NK-92 treated with Interleukin-12 subunit alpha and Interleukin-12 subunit beta, amount 100 ng/mL, for 24 hours (cell line): Measurements from ENCODE around the gene KLK1.
"Not testable (repeated sequence)": the region's sequence is repeated elsewhere in the genome, so short reads cannot be mapped to it uniquely, and the experiment has no call there.

Source experiments
- DNase-seq: peaks from one replicate; lab custom pipeline; 2025; lab: John Stamatoyannopoulos, UW

Gene KLK1

GRCh38 chr19:50792272-50793250 lies 31.0 kb downstream of the KLK1 start:
- DNase-seq = no peak

- no peak for DNase-seq
Observed at GRCh38 chr19:50791594-50792271, 31.9 kb downstream of the KLK1 start.

- no peak for DNase-seq
Observed at GRCh38 chr19:50790922-50791467, 32.6 kb downstream of the KLK1 start.

- no peak for DNase-seq
Observed at GRCh38 chr19:50790396-50790795, 33.2 kb downstream of the KLK1 start, which contains the start of gene ACP4. ACP4 (plus strand) TSS chr19:50790415; CDS start chr19:50790415, 0 bp downstream.

- DNase-seq = no peak
Observed at GRCh38 chr19:50785329-50785728, 38.3 kb downstream of the KLK1 start.

- DNase-seq = no peak
Observed at GRCh38 chr19:50784710-50785109, 38.9 kb downstream of the KLK1 start.

- not testable (repeated sequence) for DNase-seq
Observed at GRCh38 chr19:50783848-50784152, 39.8 kb downstream of the KLK1 start.

- DNase-seq = no peak
Observed at GRCh38 chr19:50780753-50781435, 42.7 kb downstream of the KLK1 start.

- no peak for DNase-seq
Observed at GRCh38 chr19:50779504-50780457, 43.8 kb downstream of the KLK1 start.

GRCh38 chr19:50778906-50779430 lies 44.6 kb downstream of the KLK1 start:
- DNase-seq = no peak

GRCh38 chr19:50777830-50778303 lies 45.7 kb downstream of the KLK1 start:
- no peak for DNase-seq

GRCh38 chr19:50777261-50777660 lies 46.3 kb downstream of the KLK1 start:
- DNase-seq = no peak

GRCh38 chr19:50776131-50776530 lies 47.5 kb downstream of the KLK1 start:
- DNase-seq = no peak

GRCh38 chr19:50773454-50773853 lies 50.1 kb downstream of the KLK1 start:
- DNase-seq = not testable (repeated sequence)

GRCh38 chr19:50772912-50773311 lies 50.7 kb downstream of the KLK1 start:
- DNase-seq = not testable (repeated sequence)

- DNase-seq = no peak
Observed at GRCh38 chr19:50772476-50772875, 51.1 kb downstream of the KLK1 start.

GRCh38 chr19:50770888-50771287 lies 52.7 kb downstream of the KLK1 start:
- DNase-seq = no peak

- not testable (repeated sequence) for DNase-seq
Observed at GRCh38 chr19:50770164-50770563, 53.4 kb downstream of the KLK1 start, which contains the start of gene GPR32. GPR32 (plus strand) TSS chr19:50770464; CDS start chr19:50770601, 137 bp downstream.
